ENCODE measurements around the gene FAM193B.

DNA sequence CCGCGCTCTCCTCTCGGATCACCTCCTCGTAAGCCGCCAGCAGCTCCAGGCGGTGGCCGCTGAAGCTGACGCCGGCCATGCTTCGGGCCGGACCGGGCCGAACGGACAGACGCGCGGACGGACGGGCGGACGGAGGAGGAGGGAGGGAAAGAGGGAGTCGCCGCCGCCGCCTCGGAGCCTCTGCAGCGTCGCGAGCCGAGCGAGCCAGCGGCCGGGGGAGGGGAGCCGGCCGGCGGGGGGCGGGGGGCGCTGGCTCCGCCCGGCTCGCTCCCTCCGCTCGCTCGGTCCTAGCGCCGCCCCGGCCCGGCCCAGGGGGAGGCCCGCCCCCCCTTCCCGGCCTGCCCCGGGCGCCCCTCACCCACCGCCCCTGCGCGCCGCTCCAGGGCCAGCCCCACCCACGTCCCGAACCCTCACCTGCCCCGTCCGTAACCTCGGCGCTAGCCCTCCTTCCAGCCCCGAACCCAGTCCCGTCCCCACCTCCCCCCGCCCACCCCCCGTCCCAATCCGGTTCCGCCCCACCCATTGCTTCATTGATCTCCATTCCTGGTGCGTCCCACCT is 80.8 kb downstream of the FAM193B start, which contains the start of gene DBN1:
- TF ChIP-seq SIN3A (IDR thresholded peaks at IDR 0.05; ENCODE audit: borderline replicate concordance, insufficient read depth, low read length), result no peak
- TF ChIP-seq, protein P1, sequence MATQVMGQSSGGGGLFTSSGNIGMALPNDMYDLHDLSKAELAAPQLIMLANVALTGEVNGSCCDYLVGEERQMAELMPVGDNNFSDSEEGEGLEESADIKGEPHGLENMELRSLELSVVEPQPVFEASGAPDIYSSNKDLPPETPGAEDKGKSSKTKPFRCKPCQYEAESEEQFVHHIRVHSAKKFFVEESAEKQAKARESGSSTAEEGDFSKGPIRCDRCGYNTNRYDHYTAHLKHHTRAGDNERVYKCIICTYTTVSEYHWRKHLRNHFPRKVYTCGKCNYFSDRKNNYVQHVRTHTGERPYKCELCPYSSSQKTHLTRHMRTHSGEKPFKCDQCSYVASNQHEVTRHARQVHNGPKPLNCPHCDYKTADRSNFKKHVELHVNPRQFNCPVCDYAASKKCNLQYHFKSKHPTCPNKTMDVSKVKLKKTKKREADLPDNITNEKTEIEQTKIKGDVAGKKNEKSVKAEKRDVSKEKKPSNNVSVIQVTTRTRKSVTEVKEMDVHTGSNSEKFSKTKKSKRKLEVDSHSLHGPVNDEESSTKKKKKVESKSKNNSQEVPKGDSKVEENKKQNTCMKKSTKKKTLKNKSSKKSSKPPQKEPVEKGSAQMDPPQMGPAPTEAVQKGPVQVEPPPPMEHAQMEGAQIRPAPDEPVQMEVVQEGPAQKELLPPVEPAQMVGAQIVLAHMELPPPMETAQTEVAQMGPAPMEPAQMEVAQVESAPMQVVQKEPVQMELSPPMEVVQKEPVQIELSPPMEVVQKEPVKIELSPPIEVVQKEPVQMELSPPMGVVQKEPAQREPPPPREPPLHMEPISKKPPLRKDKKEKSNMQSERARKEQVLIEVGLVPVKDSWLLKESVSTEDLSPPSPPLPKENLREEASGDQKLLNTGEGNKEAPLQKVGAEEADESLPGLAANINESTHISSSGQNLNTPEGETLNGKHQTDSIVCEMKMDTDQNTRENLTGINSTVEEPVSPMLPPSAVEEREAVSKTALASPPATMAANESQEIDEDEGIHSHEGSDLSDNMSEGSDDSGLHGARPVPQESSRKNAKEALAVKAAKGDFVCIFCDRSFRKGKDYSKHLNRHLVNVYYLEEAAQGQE (IDR thresholded peaks at IDR 0.05; ENCODE audit: insufficient read depth in 1 of 2, low read depth in 2 of 2, low read length in 2 of 2), result no peak
